HG03135 (cell line): ENCODE data around the gene SUCLA2.
"Not testable (repeated sequence)": the region's sequence is repeated elsewhere in the genome, so short reads cannot be mapped to it uniquely, and the experiment has no call there.

ENCODE experiments used
- ATAC-seq: cut with Tn5 transposase; IDR thresholded peaks from one replicate; pipeline ENCODE4 v1.9.1; 2021; ENCODE audit warnings: mild to moderate bottlenecking, moderate library complexity; ENCODE audit not compliant: unreplicated experiment

SUCLA2 gene

GRCh38 chr13:47997384-47997783 lies 3.7 kb downstream of the SUCLA2 start:
- no peak for ATAC-seq

- no peak for ATAC-seq
Measured at GRCh38 chr13:47991859-47992258, 9.2 kb downstream of the SUCLA2 start.

GRCh38 chr13:47990920-47991466 lies 10.1 kb downstream of the SUCLA2 start:
- ATAC-seq = no peak

GRCh38 chr13:47990427-47990826 lies 10.6 kb downstream of the SUCLA2 start:
- no peak for ATAC-seq

GRCh38 chr13:47983070-47983469 lies 18.0 kb downstream of the SUCLA2 start:
- ATAC-seq = no peak

GRCh38 chr13:47976325-47976724 lies 24.7 kb downstream of the SUCLA2 start:
- ATAC-seq = no peak

- no peak for ATAC-seq
Measured at GRCh38 chr13:47964863-47965262, 36.2 kb downstream of the SUCLA2 start.

- ATAC-seq = no peak
Measured at GRCh38 chr13:47962237-47962636, 38.8 kb downstream of the SUCLA2 start.

- ATAC-seq = no peak
Measured at GRCh38 chr13:47959468-47960247, 41.4 kb downstream of the SUCLA2 start.

- no peak for ATAC-seq
Measured at GRCh38 chr13:47957073-47957472, 44.0 kb downstream of the SUCLA2 start.

GRCh38 chr13:47955836-47956235 lies 45.2 kb downstream of the SUCLA2 start:
- no peak for ATAC-seq

GRCh38 chr13:47949799-47950198 lies 51.3 kb downstream of the SUCLA2 start:
- no peak for ATAC-seq

GRCh38 chr13:47945738-47946137 lies 55.3 kb downstream of the SUCLA2 start:
- no peak for ATAC-seq

- ATAC-seq = not testable (repeated sequence)
Measured at GRCh38 chr13:47945146-47945545, 55.9 kb downstream of the SUCLA2 start.

GRCh38 chr13:47934371-47934770 lies 66.7 kb downstream of the SUCLA2 start:
- ATAC-seq = no peak

- ATAC-seq = peak; percentile 60
Measured at GRCh38 chr13:47932950-47933923, 67.8 kb downstream of the SUCLA2 start.

GRCh38 chr13:47930649-47931165 lies 70.4 kb downstream of the SUCLA2 start:
- ATAC-seq = no peak

GRCh38 chr13:47929156-47929555 lies 71.9 kb downstream of the SUCLA2 start:
- no peak for ATAC-seq

GRCh38 chr13:47917022-47917574 lies 84.0 kb downstream of the SUCLA2 start:
- no peak for ATAC-seq

- no peak for ATAC-seq
Measured at GRCh38 chr13:47908197-47908902, 92.7 kb downstream of the SUCLA2 start.
